ENCODE results near the gene RAET1G. TPM values are rescaled to one million over a fixed set of nuclear protein-coding genes. Genes with fewer than 3 reads are reported as not detected.

RAET1G gene
- total RNA-seq, 1 donor from 2014 or later: not detected

- ChIA-PET CTCF (no interaction called here), POLR2A (no interaction called here)
- H3K4me3 Mint-ChIP-seq: no peak overlapping the region
- peaks cover 11% of the 10 kb centered on the region for H3K27me3 Mint-ChIP-seq
- H3K27ac Mint-ChIP-seq: no peak overlapping the region
- ATAC-seq (ENCODE audit: low read depth) (no peak), DNase-seq (no peak)
- no peak for TF ChIP-seq CTCF (IDR thresholded peaks at IDR 0.05)
- intact Hi-C loops (cut with micrococcal nuclease): no loop called here
- H3K9me3 Mint-ChIP-seq: no peaks in the 10 kb centered on the region
- no peaks in the 10 kb centered on the region for H3K4me1 Mint-ChIP-seq
- no peaks in the 10 kb centered on the region for H3K36me3 Mint-ChIP-seq (ENCODE audit: low read depth)
Observed at GRCh38 chr6:149889326-149889725, 33.6 kb downstream of the RAET1G start.

- intact Hi-C loops (cut with micrococcal nuclease): no loop called here
- Mint-ChIP-seq H3K4me3 (no peak overlapping the region), H3K9me3 (no peaks in the 10 kb centered on the region), H3K27ac (no peak overlapping the region), H3K4me1 (no peaks in the 10 kb centered on the region), H3K36me3 (ENCODE audit: low read depth) (no peaks in the 10 kb centered on the region), H3K27me3 (peaks cover 11% of the 10 kb centered on the region)
- ChIA-PET POLR2A (no interaction called here), CTCF (no interaction called here)
- ATAC-seq (ENCODE audit: low read depth): no peak
- no peak for TF ChIP-seq CTCF (IDR thresholded peaks at IDR 0.05)
- DNase-seq: no peak
Observed at GRCh38 chr6:149888659-149889058, 34.3 kb downstream of the RAET1G start.

- Mint-ChIP-seq H3K4me1 (no peaks in the 10 kb centered on the region), H3K27me3 (peaks cover 11% of the 10 kb centered on the region), H3K9me3 (no peaks in the 10 kb centered on the region), H3K27ac (no peak overlapping the region), H3K4me3 (no peak overlapping the region), H3K36me3 (ENCODE audit: low read depth) (no peaks in the 10 kb centered on the region)
- POLR2A ChIA-PET: no interaction called here
- DNase-seq (no peak), ATAC-seq (ENCODE audit: low read depth) (no peak)
- no peak for TF ChIP-seq CTCF (IDR thresholded peaks at IDR 0.05)
- intact Hi-C loops (cut with micrococcal nuclease): no loop called here
- CTCF ChIA-PET: no interaction called here
Observed at GRCh38 chr6:149888093-149888492, 34.8 kb downstream of the RAET1G start.

- Mint-ChIP-seq H3K27ac (no peak overlapping the region), H3K27me3 (peaks cover 11% of the 10 kb centered on the region), H3K9me3 (no peaks in the 10 kb centered on the region), H3K4me1 (no peaks in the 10 kb centered on the region), H3K4me3 (no peak overlapping the region), H3K36me3 (ENCODE audit: low read depth) (no peaks in the 10 kb centered on the region)
- intact Hi-C loops (cut with micrococcal nuclease): no loop called here
- ATAC-seq (ENCODE audit: low read depth) (no peak), DNase-seq (no peak)
- CTCF ChIA-PET: no interaction called here
- no peak for TF ChIP-seq CTCF (IDR thresholded peaks at IDR 0.05)
- POLR2A ChIA-PET: no interaction called here
Observed at GRCh38 chr6:149887343-149887742, 35.6 kb downstream of the RAET1G start.

- CTCF ChIA-PET: no interaction called here
- H3K4me3 Mint-ChIP-seq: no peak overlapping the region
- H3K27me3 Mint-ChIP-seq: peaks cover 14% of the 10 kb centered on the region
Observed at GRCh38 chr6:149885888-149886287, 37.0 kb downstream of the RAET1G start.

More at GRCh38 chr6:149885888-149886287, 37.0 kb downstream of the RAET1G start:
- Mint-ChIP-seq H3K36me3 (ENCODE audit: low read depth) (no peaks in the 10 kb centered on the region), H3K27ac (no peak overlapping the region), H3K4me1 (no peaks in the 10 kb centered on the region), H3K9me3 (no peaks in the 10 kb centered on the region)
- ATAC-seq (ENCODE audit: low read depth) (no peak), DNase-seq (no peak)
- POLR2A ChIA-PET: no interaction called here
- intact Hi-C loops (cut with micrococcal nuclease): no loop called here
- no peak for TF ChIP-seq CTCF (IDR thresholded peaks at IDR 0.05)
